ENCODE measurements around the gene KIAA1755.

The KIAA1755 gene

GRCh38 chr20:38170826-38171674 lies 89.5 kb downstream of the KIAA1755 start:
- Histone ChIP-seq H3K79me2 (ENCODE audit: insufficient read depth, low read length) (no peaks in the 10 kb centered on the region), H3K9me2 (replicated peaks; ENCODE audit: low read depth, low read length) (no peaks in the 10 kb centered on the region), H3K9me3 (ENCODE audit: insufficient read depth, low read depth, low read length) (no peaks in the 10 kb centered on the region), H3K36me3 (ENCODE audit: insufficient read depth, low read length) (no peaks in the 10 kb centered on the region), H3K27me3 (ENCODE audit: insufficient read depth, low read length, poor library complexity, severe bottlenecking) (no peaks in the 10 kb centered on the region), H3K4me3 (ENCODE audit: low read length, poor library complexity, severe bottlenecking) (no peak overlapping the region), H3F3A (ENCODE audit: low read depth) (no peaks in the 10 kb centered on the region), H3K4me1 (ENCODE audit: insufficient read depth, low read length, poor library complexity, severe bottlenecking) (no peaks in the 10 kb centered on the region), H3K9ac (ENCODE audit: low read depth, low read length, poor library complexity, severe bottlenecking) (no peak overlapping the region), H3K4me2 (ENCODE audit: low read depth, low read length, poor library complexity, severe bottlenecking) (no peak overlapping the region), H2AFZ (ENCODE audit: low read length) (no peak overlapping the region), H4K20me1 (ENCODE audit: insufficient read depth, low read length, poor library complexity, severe bottlenecking) (no peaks in the 10 kb centered on the region)
- TF ChIP-seq EZH2phosphoT487 (IDR thresholded peaks at IDR 0.05; ENCODE audit: borderline replicate concordance) (no peak), CTCF (conservative IDR thresholded peaks at IDR 0.05; ENCODE audit: low read length) (no peak)

- Histone ChIP-seq H3K36me3 (ENCODE audit: insufficient read depth, low read length) (no peaks in the 10 kb centered on the region), H3K4me2 (ENCODE audit: low read depth, low read length, poor library complexity, severe bottlenecking) (no peak overlapping the region), H3K4me3 (ENCODE audit: low read length, poor library complexity, severe bottlenecking) (no peak overlapping the region), H3K27me3 (ENCODE audit: insufficient read depth, low read length, poor library complexity, severe bottlenecking) (no peaks in the 10 kb centered on the region), H3K79me2 (ENCODE audit: insufficient read depth, low read length) (no peaks in the 10 kb centered on the region), H3K4me1 (ENCODE audit: insufficient read depth, low read length, poor library complexity, severe bottlenecking) (no peaks in the 10 kb centered on the region), H2AFZ (ENCODE audit: low read length) (no peak overlapping the region), H3K9me3 (ENCODE audit: insufficient read depth, low read depth, low read length) (no peaks in the 10 kb centered on the region), H3K9me2 (replicated peaks; ENCODE audit: low read depth, low read length) (no peaks in the 10 kb centered on the region), H3F3A (ENCODE audit: low read depth) (no peaks in the 10 kb centered on the region), H4K20me1 (ENCODE audit: insufficient read depth, low read length, poor library complexity, severe bottlenecking) (no peaks in the 10 kb centered on the region), H3K9ac (ENCODE audit: low read depth, low read length, poor library complexity, severe bottlenecking) (no peak overlapping the region)
- TF ChIP-seq EZH2phosphoT487 (IDR thresholded peaks at IDR 0.05; ENCODE audit: borderline replicate concordance) = no peak
- no peak for TF ChIP-seq CTCF (conservative IDR thresholded peaks at IDR 0.05; ENCODE audit: low read length)
These were observed 90.2 kb downstream of the KIAA1755 start for GRCh38 chr20:38170219-38170825.

DNA sequence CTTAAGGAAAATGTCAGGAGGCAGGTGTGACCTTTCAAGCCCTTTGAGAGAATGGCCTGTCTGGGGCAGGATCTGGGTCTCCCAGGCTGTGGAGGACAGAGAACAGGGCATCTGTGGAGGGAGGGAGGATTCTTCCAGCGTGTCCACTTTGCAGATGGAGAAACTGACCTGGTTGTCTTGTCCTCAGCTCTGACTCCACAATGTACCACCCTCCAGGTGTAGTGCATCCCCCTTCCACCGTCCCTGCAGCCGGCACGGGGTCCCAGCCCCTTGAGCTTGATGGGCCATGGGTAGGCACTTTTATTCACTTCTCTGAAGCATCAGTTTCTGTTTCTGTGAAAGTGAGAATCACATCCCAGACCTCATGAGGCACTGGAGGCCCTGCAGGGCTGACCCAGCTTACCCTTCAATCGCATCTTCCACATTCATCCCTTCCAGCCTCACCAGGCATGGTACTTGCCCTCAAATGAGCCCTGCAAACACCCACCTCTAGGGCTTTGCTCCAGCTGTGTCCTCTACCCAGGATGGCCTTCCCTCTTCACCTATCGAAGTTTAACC lies 90.8 kb downstream of the KIAA1755 start:
- Histone ChIP-seq H2AFZ (ENCODE audit: low read length) (no peak overlapping the region), H3K9me3 (ENCODE audit: insufficient read depth, low read depth, low read length) (no peaks in the 10 kb centered on the region), H3K4me1 (ENCODE audit: insufficient read depth, low read length, poor library complexity, severe bottlenecking) (no peaks in the 10 kb centered on the region), H3K9ac (ENCODE audit: low read depth, low read length, poor library complexity, severe bottlenecking) (no peak overlapping the region), H3F3A (ENCODE audit: low read depth) (no peaks in the 10 kb centered on the region), H3K4me2 (ENCODE audit: low read depth, low read length, poor library complexity, severe bottlenecking) (no peak overlapping the region), H3K79me2 (ENCODE audit: insufficient read depth, low read length) (no peaks in the 10 kb centered on the region), H3K36me3 (ENCODE audit: insufficient read depth, low read length) (no peaks in the 10 kb centered on the region), H3K27me3 (ENCODE audit: insufficient read depth, low read length, poor library complexity, severe bottlenecking) (no peaks in the 10 kb centered on the region), H3K4me3 (ENCODE audit: low read length, poor library complexity, severe bottlenecking) (no peak overlapping the region), H4K20me1 (ENCODE audit: insufficient read depth, low read length, poor library complexity, severe bottlenecking) (no peaks in the 10 kb centered on the region), H3K9me2 (replicated peaks; ENCODE audit: low read depth, low read length) (no peaks in the 10 kb centered on the region)
- TF ChIP-seq EZH2phosphoT487 (IDR thresholded peaks at IDR 0.05; ENCODE audit: borderline replicate concordance) = no peak
- no peak for TF ChIP-seq CTCF (conservative IDR thresholded peaks at IDR 0.05; ENCODE audit: low read length)
